Measurements from ENCODE around the gene TAF6L. TPM values are rescaled to one million over a fixed set of nuclear protein-coding genes. Genes with fewer than 3 reads are reported as not detected.

The TAF6L gene
- total and polyA plus RNA-seq, 3 experiments from 2014 or later, result 9.6 to 24.1 (median 21.8) TPM

DNA sequence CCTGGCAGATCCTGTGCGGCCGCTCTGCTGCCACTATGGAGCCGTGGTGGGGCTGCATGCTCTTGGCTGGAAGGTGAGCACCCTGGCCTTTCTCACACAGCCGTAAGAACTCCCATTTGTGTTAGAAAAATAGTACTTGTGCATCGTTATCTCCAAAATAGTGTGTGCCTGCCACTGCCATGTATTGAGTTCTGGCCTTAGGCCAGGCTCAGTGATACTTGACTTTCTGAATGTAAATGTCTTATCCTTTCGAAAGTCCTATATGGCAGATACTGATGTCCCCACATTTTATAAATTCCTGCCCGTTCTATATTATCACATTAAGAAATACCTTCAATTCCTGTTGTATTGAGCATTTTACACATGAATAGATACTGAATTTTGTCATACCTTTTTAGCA lies 11.6 kb downstream of the TAF6L start:
- Histone ChIP-seq H3K36me3 (ENCODE audit: insufficient read depth, low read length) (peaks cover 5% of the 10 kb centered on the region), H3K4me1 (ENCODE audit: insufficient read depth, low read length) (peaks cover 6% of the 10 kb centered on the region), H3K27me3 (ENCODE audit: insufficient read depth, low read length, poor library complexity, severe bottlenecking) (no peaks in the 10 kb centered on the region), H3K4me3 (ENCODE audit: low read length) (no peak overlapping the region), H3K9me3 (ENCODE audit: low read length) (no peaks in the 10 kb centered on the region), H3K27ac (ENCODE audit: low read depth, low read length) (no peak overlapping the region)
- H3K36me3 Mint-ChIP-seq, result peaks cover 0 to 39% (median 4%) of the 10 kb centered on the region in 3 donors
- H3K9me3 Mint-ChIP-seq, result no peaks in the 10 kb centered on the region
- H3K4me3 Mint-ChIP-seq, result peak overlapping the region in 1 of 7 donors; percentile 43
- H3K4me1 Mint-ChIP-seq, result peaks cover 15 to 19% (median 16%) of the 10 kb centered on the region in 3 donors
- CTCF ChIA-PET, result no interaction called here
- no peak for DNase-seq
- H3K27me3 Mint-ChIP-seq, result no peaks in the 10 kb centered on the region
- POLR2A ChIA-PET, result no interaction called here
- peak overlapping the region in 2 of 8 donors; percentile 32 to 65 for H3K27ac Mint-ChIP-seq

DNA sequence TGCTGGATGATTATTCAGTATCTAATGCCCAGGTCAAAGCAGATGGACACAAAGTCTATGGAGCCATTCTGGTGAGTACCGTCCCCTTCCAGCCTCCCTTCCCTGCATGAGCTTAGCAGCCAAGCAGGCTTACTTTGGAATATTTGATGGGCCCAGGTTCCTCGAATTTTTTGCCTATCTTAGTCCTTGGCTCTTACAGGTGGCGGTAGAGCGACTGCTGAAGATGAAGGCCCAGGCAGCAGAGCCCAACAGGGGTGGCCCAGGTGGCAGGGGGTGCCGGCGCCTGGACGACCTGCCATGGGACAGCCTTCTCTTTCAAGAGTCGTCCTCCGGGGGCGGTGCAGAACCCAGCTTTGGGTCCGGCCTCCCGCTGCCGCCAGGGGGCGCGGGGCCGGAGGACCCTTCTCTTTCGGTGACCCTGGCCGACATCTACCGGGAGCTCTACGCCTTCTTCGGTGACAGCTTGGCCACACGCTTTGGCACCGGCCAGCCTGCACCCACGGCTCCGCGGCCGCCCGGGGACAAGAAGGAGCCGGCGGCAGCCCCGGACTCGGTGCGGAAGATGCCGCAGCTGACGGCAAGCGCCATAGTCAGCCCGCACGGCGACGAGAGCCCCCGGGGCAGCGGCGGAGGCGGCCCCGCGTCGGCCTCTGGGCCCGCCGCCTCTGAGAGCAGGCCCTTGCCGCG lies 15.3 kb downstream of the TAF6L start:
- Histone ChIP-seq H3K27me3 (ENCODE audit: insufficient read depth, low read length, poor library complexity, severe bottlenecking) (no peaks in the 10 kb centered on the region), H3K27ac (ENCODE audit: low read depth, low read length) (peak overlapping the region; percentile 96), H3K4me1 (ENCODE audit: insufficient read depth, low read length) (peaks cover 27% of the 10 kb centered on the region), H3K9me3 (ENCODE audit: low read length) (no peaks in the 10 kb centered on the region), H3K4me3 (ENCODE audit: low read length) (peak overlapping the region; percentile 98), H3K36me3 (ENCODE audit: insufficient read depth, low read length) (peaks cover 8% of the 10 kb centered on the region)
- CTCF ChIA-PET, result interaction anchor here (0.6 to 4.9 kb wide), 48 partner anchors 9 to 393 kb away, joined by 3 to 74 read pairs (median 6); partner anchors contain the start of genes BSCL2, C11orf98, CSKMT and GNG3
- POLR2A ChIA-PET, result interaction anchor here (0.6 to 5.9 kb wide), 22 partner anchors 10 to 213 kb away, joined by 3 to 88 read pairs (median 8); partner anchors contain the start of genes C11orf98, CSKMT, EEF1G and HNRNPUL2
- H3K36me3 Mint-ChIP-seq, result peaks cover 0 to 53% (median 7%) of the 10 kb centered on the region in 3 donors
- peak overlapping the region; percentile 82 to 97 (median 92) for H3K4me3 Mint-ChIP-seq
- no peaks in the 10 kb centered on the region for H3K9me3 Mint-ChIP-seq
- peak; percentile 80 to 88 (median 82) for DNase-seq
- peaks cover 37 to 50% (median 46%) of the 10 kb centered on the region in 3 donors for H3K4me1 Mint-ChIP-seq
- H3K27me3 Mint-ChIP-seq, result no peaks in the 10 kb centered on the region
- peak overlapping the region; percentile 90 to 100 (median 94) for H3K27ac Mint-ChIP-seq

DNA sequence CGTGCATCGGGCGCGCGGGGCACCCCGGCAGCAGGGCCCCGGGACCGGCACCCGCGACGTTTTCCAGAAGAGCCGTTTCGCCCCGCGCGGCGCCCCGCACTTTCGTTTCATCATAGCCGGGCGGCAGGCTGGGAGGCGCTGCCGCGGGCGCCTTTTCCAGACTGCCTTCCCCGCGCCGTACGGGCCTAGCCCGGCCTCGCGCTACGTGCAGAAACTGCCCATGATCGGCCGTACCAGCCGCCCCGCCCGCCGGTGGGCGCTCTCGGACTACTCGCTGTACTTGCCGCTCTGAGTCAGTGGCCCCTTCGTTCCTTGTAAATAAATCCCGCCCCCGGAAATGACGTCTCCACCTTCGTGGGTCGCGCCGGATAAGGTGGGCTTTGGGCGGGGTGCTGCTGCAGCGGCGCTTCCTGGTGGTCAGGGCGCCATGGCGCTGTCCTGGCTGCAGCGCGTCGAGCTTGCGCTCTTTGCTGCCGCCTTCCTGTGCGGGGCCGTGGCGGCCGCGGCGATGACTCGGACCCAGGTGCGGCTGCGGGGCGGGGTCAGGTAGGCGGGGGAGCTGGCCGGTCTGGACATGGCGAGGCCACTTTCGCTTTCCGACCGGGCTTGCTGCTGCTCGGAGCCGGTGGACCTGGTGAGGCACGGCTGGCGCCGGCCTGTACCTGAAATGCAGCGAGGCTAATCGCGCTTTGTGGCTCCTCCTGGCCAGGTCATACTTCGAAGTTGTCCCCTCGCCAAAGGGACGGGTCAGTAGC lies 16.0 kb downstream of the TAF6L start, which contains the start of gene TMEM179B:
TMEM179B (plus strand) TSS at position 398 of the 755 bp plus-strand sequence; CDS start at position 428, 30 bp downstream.
- peaks cover 41 to 55% (median 51%) of the 10 kb centered on the region in 3 donors for H3K4me1 Mint-ChIP-seq

DNA sequence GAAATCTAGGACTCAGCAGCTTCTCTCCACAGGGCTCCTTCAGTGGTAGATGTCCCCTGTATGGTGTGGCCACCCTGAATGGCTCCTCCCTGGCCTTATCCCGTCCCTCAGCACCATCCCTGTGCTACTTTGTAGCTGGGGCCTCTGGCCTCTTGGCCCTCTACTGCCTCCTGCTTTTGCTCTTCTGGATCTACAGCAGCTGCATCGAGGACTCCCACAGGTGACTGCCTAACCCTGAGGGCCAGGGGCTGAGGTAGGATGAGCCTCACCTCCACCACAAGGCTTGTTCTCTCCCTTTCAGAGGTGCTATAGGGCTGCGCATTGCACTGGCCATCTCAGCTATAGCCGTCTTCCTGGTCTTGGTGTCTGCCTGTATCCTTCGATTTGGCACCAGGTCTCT lies 17.8 kb downstream of the TAF6L start:
- ChIA-PET CTCF (interaction anchor here (1.1 to 2.5 kb wide), 3 partner anchors 72 to 93 kb away, joined by 3 to 11 read pairs (median 3); partner anchors contain the start of gene SLC3A2), POLR2A (interaction anchor here (0.6 to 5.9 kb wide), 7 partner anchors 19 to 124 kb away, joined by 3 to 88 read pairs (median 7); partner anchors contain the start of genes C11orf98, CSKMT, HNRNPUL2 and SLC3A2)
- Mint-ChIP-seq H3K27me3 (no peaks in the 10 kb centered on the region), H3K9me3 (no peaks in the 10 kb centered on the region), H3K27ac (peak overlapping the region; percentile 77 to 100 (median 96)), H3K4me1 (peaks cover 46 to 62% (median 57%) of the 10 kb centered on the region in 3 donors), H3K4me3 (peak overlapping the region; percentile 94 to 97 (median 95)), H3K36me3 (peaks cover 0 to 57% (median 3%) of the 10 kb centered on the region in 3 donors)
- H3K4me3 ChIP-seq (ENCODE audit: low read length), result no peak overlapping the region
- H3K27ac ChIP-seq (ENCODE audit: low read depth, low read length), result no peak overlapping the region
- H3K36me3 ChIP-seq (ENCODE audit: insufficient read depth, low read length), result peaks cover 21% of the 10 kb centered on the region
- no peaks in the 10 kb centered on the region for H3K27me3 ChIP-seq (ENCODE audit: insufficient read depth, low read length, poor library complexity, severe bottlenecking)
- H3K9me3 ChIP-seq (ENCODE audit: low read length), result no peaks in the 10 kb centered on the region
- peaks cover 36% of the 10 kb centered on the region for H3K4me1 ChIP-seq (ENCODE audit: insufficient read depth, low read length)
- no peak for DNase-seq

More for the DNA sequence above, 16.0 kb downstream of the TAF6L start, which contains the start of gene TMEM179B:
- Histone ChIP-seq H3K27me3 (ENCODE audit: insufficient read depth, low read length, poor library complexity, severe bottlenecking) (no peaks in the 10 kb centered on the region), H3K36me3 (ENCODE audit: insufficient read depth, low read length) (peaks cover 10% of the 10 kb centered on the region), H3K27ac (ENCODE audit: low read depth, low read length) (peak within 1 kb of the TSS; percentile 96), H3K4me3 (ENCODE audit: low read length) (peak within 1 kb of the TSS; percentile 98), H3K4me1 (ENCODE audit: insufficient read depth, low read length) (peaks cover 30% of the 10 kb centered on the region), H3K9me3 (ENCODE audit: low read length) (no peaks in the 10 kb centered on the region)
- peak; percentile 97 to 99 (median 97) for DNase-seq
- peak within 1 kb of the TSS; percentile 95 to 100 (median 96) for H3K27ac Mint-ChIP-seq
- peaks cover 0 to 55% (median 7%) of the 10 kb centered on the region in 3 donors for H3K36me3 Mint-ChIP-seq
- ChIA-PET CTCF (interaction anchor here (0.6 to 4.9 kb wide), 44 partner anchors 8 to 392 kb away, joined by 3 to 74 read pairs (median 6); partner anchors contain the start of genes BSCL2, GNG3, HNRNPUL2 and NXF1), POLR2A (interaction anchor here (0.6 to 5.9 kb wide), 24 partner anchors 9 to 213 kb away, joined by 3 to 88 read pairs (median 6); partner anchors contain the start of genes B3GAT3, EEF1G, HNRNPUL2 and MTA2)
- H3K9me3 Mint-ChIP-seq, result no peaks in the 10 kb centered on the region
- peak within 1 kb of the TSS; percentile 94 to 97 (median 95) for H3K4me3 Mint-ChIP-seq
- H3K27me3 Mint-ChIP-seq, result no peaks in the 10 kb centered on the region

DNA sequence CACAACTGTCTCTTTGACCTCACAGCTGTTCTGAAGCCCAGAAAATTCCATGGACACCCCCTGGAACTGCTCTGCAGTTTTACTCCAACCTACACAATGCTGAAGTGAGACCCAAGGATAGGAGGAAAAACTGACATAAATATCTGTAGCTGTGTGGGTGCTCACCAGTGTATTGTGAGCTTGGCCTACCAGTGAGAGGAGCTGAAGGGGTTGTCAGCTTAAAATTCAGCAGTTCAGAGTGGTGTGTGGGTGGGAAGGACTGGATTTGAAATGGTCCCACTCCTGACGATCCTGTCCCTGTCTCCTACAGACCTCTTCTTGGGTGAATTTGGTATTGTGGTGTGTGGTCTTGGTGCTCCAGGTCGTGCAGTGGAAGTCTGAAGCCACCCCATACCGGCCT lies 18.4 kb downstream of the TAF6L start:
- Mint-ChIP-seq H3K4me1 (peaks cover 46 to 66% (median 62%) of the 10 kb centered on the region in 3 donors), H3K27ac (peak overlapping the region; percentile 22 to 100 (median 96)), H3K9me3 (no peaks in the 10 kb centered on the region), H3K4me3 (peak overlapping the region; percentile 94 to 97 (median 95)), H3K36me3 (peaks cover 0 to 63% (median 7%) of the 10 kb centered on the region in 3 donors), H3K27me3 (no peaks in the 10 kb centered on the region)
- Histone ChIP-seq H3K4me3 (ENCODE audit: low read length) (no peak overlapping the region), H3K4me1 (ENCODE audit: insufficient read depth, low read length) (peaks cover 36% of the 10 kb centered on the region), H3K27ac (ENCODE audit: low read depth, low read length) (no peak overlapping the region), H3K9me3 (ENCODE audit: low read length) (no peaks in the 10 kb centered on the region), H3K27me3 (ENCODE audit: insufficient read depth, low read length, poor library complexity, severe bottlenecking) (no peaks in the 10 kb centered on the region), H3K36me3 (ENCODE audit: insufficient read depth, low read length) (peaks cover 27% of the 10 kb centered on the region)
- ChIA-PET CTCF (interaction anchor here (1.1 to 2.5 kb wide), 4 partner anchors 66 to 92 kb away, joined by 3 to 11 read pairs (median 4); partner anchors contain the start of gene SLC3A2), POLR2A (interaction anchor here (0.5 to 5.9 kb wide), 7 partner anchors 8 to 124 kb away, joined by 3 to 88 read pairs (median 4); partner anchors contain the start of genes C11orf98, CSKMT, HNRNPUL2 and SLC3A2)
- DNase-seq, result no peak

DNA sequence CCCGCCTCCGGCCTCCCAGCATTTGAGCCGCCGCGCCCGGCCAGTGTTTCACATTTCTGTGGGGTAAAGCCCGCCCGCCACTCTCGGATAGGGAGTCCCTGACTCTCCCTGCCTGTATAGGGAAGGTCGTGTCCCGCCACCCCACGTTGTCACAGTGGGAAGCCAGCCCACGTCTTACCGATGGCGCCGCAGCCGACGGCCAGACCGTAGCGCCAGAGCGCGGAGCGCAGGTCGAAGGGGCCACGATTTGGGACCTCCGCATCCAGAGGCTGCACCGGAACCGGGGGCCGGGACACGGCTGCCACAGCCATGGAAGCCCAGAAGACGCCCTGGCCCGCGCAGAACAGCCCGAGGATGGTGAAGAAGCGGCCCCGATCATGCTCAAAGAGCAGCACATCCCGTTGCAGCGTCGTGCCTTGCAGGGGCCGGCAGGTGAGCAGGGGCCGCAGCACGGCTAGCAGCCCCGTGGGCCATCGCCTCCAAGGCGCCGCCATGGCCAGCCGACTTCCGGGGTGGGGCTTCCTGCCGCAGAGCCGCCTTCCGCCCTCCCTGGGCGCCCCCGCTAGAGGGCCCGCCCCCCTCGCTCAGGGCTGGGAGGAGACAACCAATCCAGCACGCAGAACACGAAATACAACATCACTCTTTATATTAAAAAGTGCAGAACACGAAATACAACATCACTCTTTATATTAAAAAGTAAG lies 20.5 kb downstream of the TAF6L start, which contains the start of gene TMEM223:
TMEM223 (minus strand) TSS at position 506 of the 701 bp plus-strand sequence; CDS start at position 494, 12 bp downstream.
- Histone ChIP-seq H3K9me3 (ENCODE audit: low read length) (no peaks in the 10 kb centered on the region), H3K4me3 (ENCODE audit: low read length) (peak within 1 kb of the TSS; percentile 79), H3K4me1 (ENCODE audit: insufficient read depth, low read length) (peaks cover 30% of the 10 kb centered on the region), H3K27me3 (ENCODE audit: insufficient read depth, low read length, poor library complexity, severe bottlenecking) (no peaks in the 10 kb centered on the region), H3K36me3 (ENCODE audit: insufficient read depth, low read length) (peaks cover 47% of the 10 kb centered on the region), H3K27ac (ENCODE audit: low read depth, low read length) (peak within 1 kb of the TSS; percentile 84)
- CTCF ChIA-PET, result interaction anchor here (1.0 to 1.1 kb wide), 2 partner anchors 70 to 72 kb away, joined by 3 read pairs; no protein-coding TSS in a partner anchor
- no peaks in the 10 kb centered on the region for H3K9me3 Mint-ChIP-seq
- peaks cover 0 to 79% (median 14%) of the 10 kb centered on the region in 3 donors for H3K36me3 Mint-ChIP-seq
- H3K4me1 Mint-ChIP-seq, result peaks cover 37 to 57% (median 56%) of the 10 kb centered on the region in 3 donors
- H3K27me3 Mint-ChIP-seq, result no peaks in the 10 kb centered on the region
- POLR2A ChIA-PET, result interaction anchor here (0.5 to 3.7 kb wide), 5 partner anchors 40 to 71 kb away, joined by 3 to 17 read pairs (median 4); partner anchors contain the start of gene STX5
- peak within 1 kb of the TSS; percentile 72 to 100 (median 96) for H3K27ac Mint-ChIP-seq
- H3K4me3 Mint-ChIP-seq, result peak within 1 kb of the TSS; percentile 85 to 97 (median 90)
- DNase-seq, result peak; percentile 83 to 90 (median 88)
